Measurements from ENCODE around the gene UNC13C. TPM values are rescaled to one million over a fixed set of nuclear protein-coding genes. Genes with fewer than 3 reads are reported as not detected.

Gene UNC13C
- total and polyA plus RNA-seq, 5 donors from 2014 or later, result not detected

- Histone ChIP-seq H3K27ac (ENCODE audit: insufficient read depth, low read length, poor library complexity, severe bottlenecking) (no peak overlapping the region), H3K4me1 (ENCODE audit: control insufficient read depth, insufficient read depth, low read length, poor library complexity, severe bottlenecking) (no peaks in the 10 kb centered on the region), H3K9me3 (ENCODE audit: control insufficient read depth in 2 of 2, low read length in 2 of 2) (no peaks in the 10 kb centered on the region), H3K4me3 (ENCODE audit: low read depth, low read length) (no peak overlapping the region), H3K27me3 (ENCODE audit: control insufficient read depth, insufficient read depth, low read length) (no peaks in the 10 kb centered on the region), H3K36me3 (ENCODE audit: control insufficient read depth, insufficient read depth, low read length) (no peaks in the 10 kb centered on the region)
- peaks cover 0 to 8% (median 0%) of the 10 kb centered on the region in 7 donors for H3K9me3 Mint-ChIP-seq
- no peaks in the 10 kb centered on the region for H3K4me1 Mint-ChIP-seq
- no peak overlapping the region for H3K4me3 Mint-ChIP-seq
- H3K36me3 Mint-ChIP-seq, result no peaks in the 10 kb centered on the region
- ATAC-seq (ENCODE audit: low read depth in 2 of 2) (no peak), DNase-seq (no peak)
- no peak overlapping the region for H3K27ac Mint-ChIP-seq
- H3K27me3 Mint-ChIP-seq, result no peaks in the 10 kb centered on the region
Measured at GRCh38 chr15:54559405-54560069, 581.3 kb downstream of the UNC13C start.

- DNase-seq (no peak), ATAC-seq (ENCODE audit: low read depth in 2 of 2) (no peak)
- H3K27me3 Mint-ChIP-seq, result no peaks in the 10 kb centered on the region
- Histone ChIP-seq H3K9me3 (ENCODE audit: control insufficient read depth in 2 of 2, low read length in 2 of 2) (no peaks in the 10 kb centered on the region), H3K27me3 (ENCODE audit: control insufficient read depth, insufficient read depth, low read length) (no peaks in the 10 kb centered on the region), H3K27ac (ENCODE audit: insufficient read depth, low read length, poor library complexity, severe bottlenecking) (no peak overlapping the region), H3K36me3 (ENCODE audit: control insufficient read depth, insufficient read depth, low read length) (no peaks in the 10 kb centered on the region), H3K4me3 (ENCODE audit: low read depth, low read length) (no peak overlapping the region), H3K4me1 (ENCODE audit: control insufficient read depth, insufficient read depth, low read length, poor library complexity, severe bottlenecking) (no peaks in the 10 kb centered on the region)
- H3K9me3 Mint-ChIP-seq, result peaks cover 0 to 8% (median 0%) of the 10 kb centered on the region in 7 donors
- H3K27ac Mint-ChIP-seq, result no peak overlapping the region
- H3K36me3 Mint-ChIP-seq, result no peaks in the 10 kb centered on the region
- no peak overlapping the region for H3K4me3 Mint-ChIP-seq
- no peaks in the 10 kb centered on the region for H3K4me1 Mint-ChIP-seq
Measured at GRCh38 chr15:54560417-54560816, 582.2 kb downstream of the UNC13C start.

DNA sequence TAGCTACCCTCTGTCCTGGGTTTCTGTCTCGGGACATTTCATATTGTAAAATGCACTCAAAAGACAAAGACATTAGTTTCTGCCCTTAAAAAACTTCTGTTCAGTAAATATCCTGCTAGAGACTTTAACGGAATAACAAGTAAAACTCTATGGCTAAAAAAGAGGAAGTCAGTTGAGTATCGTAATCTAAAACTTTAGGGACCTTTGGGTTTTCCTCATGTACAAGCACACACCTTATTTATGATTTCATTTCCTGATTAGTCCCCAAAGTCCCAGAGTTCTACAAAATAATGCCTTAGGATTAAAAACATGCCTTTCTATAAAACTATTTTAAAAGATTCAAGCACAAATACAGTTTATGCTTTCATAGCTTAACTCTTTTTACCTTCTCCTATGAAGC, 585.9 kb downstream of the UNC13C start:
- no peaks in the 10 kb centered on the region for H3K36me3 Mint-ChIP-seq
- H3K9me3 Mint-ChIP-seq, result peaks cover 0 to 3% (median 0%) of the 10 kb centered on the region in 7 donors
- H3K9me3 ChIP-seq (ENCODE audit: control insufficient read depth in 2 of 2, low read length in 2 of 2), result no peaks in the 10 kb centered on the region
- H3K4me3 ChIP-seq (ENCODE audit: low read depth, low read length), result no peak overlapping the region
- no peaks in the 10 kb centered on the region for H3K36me3 ChIP-seq (ENCODE audit: control insufficient read depth, insufficient read depth, low read length)
- DNase-seq, result no peak
- H3K27me3 ChIP-seq (ENCODE audit: control insufficient read depth, insufficient read depth, low read length), result no peaks in the 10 kb centered on the region
- H3K27ac Mint-ChIP-seq, result no peak overlapping the region
- H3K4me1 Mint-ChIP-seq, result no peaks in the 10 kb centered on the region
- H3K4me3 Mint-ChIP-seq, result no peak overlapping the region
- H3K27me3 Mint-ChIP-seq, result no peaks in the 10 kb centered on the region
- no peak overlapping the region for H3K27ac ChIP-seq (ENCODE audit: insufficient read depth, low read length, poor library complexity, severe bottlenecking)
- H3K4me1 ChIP-seq (ENCODE audit: control insufficient read depth, insufficient read depth, low read length, poor library complexity, severe bottlenecking), result no peaks in the 10 kb centered on the region
- no peak for ATAC-seq (ENCODE audit: low read depth in 2 of 2)

- Mint-ChIP-seq H3K27ac (no peak overlapping the region), H3K9me3 (peaks cover 0 to 3% (median 0%) of the 10 kb centered on the region in 7 donors), H3K36me3 (no peaks in the 10 kb centered on the region), H3K4me3 (no peak overlapping the region), H3K27me3 (peaks cover 4% of the 10 kb centered on the region), H3K4me1 (no peaks in the 10 kb centered on the region)
- ATAC-seq (ENCODE audit: low read depth in 2 of 2) (no peak), DNase-seq (no peak)
- Histone ChIP-seq H3K4me1 (ENCODE audit: control insufficient read depth, insufficient read depth, low read length, poor library complexity, severe bottlenecking) (no peaks in the 10 kb centered on the region), H3K27ac (ENCODE audit: insufficient read depth, low read length, poor library complexity, severe bottlenecking) (no peak overlapping the region), H3K27me3 (ENCODE audit: control insufficient read depth, insufficient read depth, low read length) (no peaks in the 10 kb centered on the region), H3K4me3 (ENCODE audit: low read depth, low read length) (no peak overlapping the region), H3K9me3 (ENCODE audit: control insufficient read depth in 2 of 2, low read length in 2 of 2) (no peaks in the 10 kb centered on the region), H3K36me3 (ENCODE audit: control insufficient read depth, insufficient read depth, low read length) (no peaks in the 10 kb centered on the region)
Measured at GRCh38 chr15:54566654-54567053, 588.4 kb downstream of the UNC13C start.

DNA sequence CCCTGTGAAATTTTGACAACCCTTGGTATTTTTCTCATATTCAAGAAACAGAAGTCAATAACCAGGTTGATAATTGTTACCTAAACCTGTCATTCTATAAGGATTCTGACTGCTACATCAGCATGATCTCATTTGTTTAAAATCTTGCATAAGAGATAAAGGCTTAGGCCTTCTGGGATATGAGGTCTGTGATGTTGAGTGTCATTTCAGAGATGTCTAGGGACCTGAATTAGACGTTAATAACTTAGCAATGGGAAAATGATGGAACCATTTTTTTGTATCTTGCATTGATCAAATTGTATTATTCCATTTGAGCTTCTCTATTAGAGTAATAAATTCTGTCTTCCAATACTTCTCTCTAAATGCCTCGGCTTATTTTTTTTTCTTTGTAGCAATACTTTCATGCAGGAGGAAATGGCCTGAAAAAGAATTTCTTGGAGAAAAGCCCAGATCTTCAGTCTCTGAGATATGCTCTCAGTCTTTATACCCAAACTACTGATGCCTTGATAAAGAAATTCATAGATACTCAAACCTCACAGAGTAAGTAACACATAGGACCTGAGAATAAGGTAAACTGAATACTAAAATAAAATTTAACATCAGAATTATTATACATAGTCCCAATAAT, 589.3 kb downstream of the UNC13C start:
- H3K4me3 Mint-ChIP-seq, result no peak overlapping the region
- peaks cover 4% of the 10 kb centered on the region for H3K27me3 Mint-ChIP-seq
- Histone ChIP-seq H3K27me3 (ENCODE audit: control insufficient read depth, insufficient read depth, low read length) (no peaks in the 10 kb centered on the region), H3K4me3 (ENCODE audit: low read depth, low read length) (no peak overlapping the region), H3K9me3 (ENCODE audit: control insufficient read depth in 2 of 2, low read length in 2 of 2) (no peaks in the 10 kb centered on the region), H3K4me1 (ENCODE audit: control insufficient read depth, insufficient read depth, low read length, poor library complexity, severe bottlenecking) (no peaks in the 10 kb centered on the region), H3K27ac (ENCODE audit: insufficient read depth, low read length, poor library complexity, severe bottlenecking) (no peak overlapping the region), H3K36me3 (ENCODE audit: control insufficient read depth, insufficient read depth, low read length) (no peaks in the 10 kb centered on the region)
- H3K4me1 Mint-ChIP-seq, result no peaks in the 10 kb centered on the region
- H3K36me3 Mint-ChIP-seq, result no peaks in the 10 kb centered on the region
- DNase-seq (no peak), ATAC-seq (ENCODE audit: low read depth in 2 of 2) (no peak)
- H3K27ac Mint-ChIP-seq, result no peak overlapping the region
- peaks cover 0 to 7% (median 0%) of the 10 kb centered on the region in 7 donors for H3K9me3 Mint-ChIP-seq

GRCh38 chr15:54568381-54568780, 590.1 kb downstream of the UNC13C start:
- no peak for DNase-seq

DNA sequence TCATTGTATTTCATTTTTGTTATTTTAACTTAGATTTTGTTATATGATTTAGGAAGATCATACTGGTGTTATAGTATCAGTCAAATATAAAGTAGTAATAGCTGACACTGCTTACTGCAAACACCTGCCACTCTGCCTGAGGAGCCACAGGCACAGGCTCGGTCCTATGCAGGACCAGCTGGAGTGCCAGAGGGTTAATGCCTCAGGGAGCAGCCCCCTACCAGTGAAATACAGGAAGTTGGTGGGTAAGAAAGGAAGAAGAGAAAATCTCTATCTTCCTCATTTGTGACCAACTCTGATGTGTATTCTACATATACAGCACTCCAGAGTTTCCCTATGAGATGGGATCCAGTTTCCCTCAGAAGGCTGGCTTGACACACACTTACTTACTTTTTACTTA, 593.3 kb downstream of the UNC13C start:
- no peak overlapping the region for H3K27ac ChIP-seq (ENCODE audit: insufficient read depth, low read length, poor library complexity, severe bottlenecking)
- no peaks in the 10 kb centered on the region for H3K4me1 ChIP-seq (ENCODE audit: control insufficient read depth, insufficient read depth, low read length, poor library complexity, severe bottlenecking)
- peaks cover 0 to 4% (median 0%) of the 10 kb centered on the region in 7 donors for H3K9me3 Mint-ChIP-seq
- no peaks in the 10 kb centered on the region for H3K4me1 Mint-ChIP-seq
- no peak overlapping the region for H3K27ac Mint-ChIP-seq
- no peaks in the 10 kb centered on the region for H3K27me3 ChIP-seq (ENCODE audit: control insufficient read depth, insufficient read depth, low read length)
- ATAC-seq (ENCODE audit: low read depth in 2 of 2) (no peak), DNase-seq (no peak)
- no peaks in the 10 kb centered on the region for H3K36me3 ChIP-seq (ENCODE audit: control insufficient read depth, insufficient read depth, low read length)
- no peak overlapping the region for H3K4me3 ChIP-seq (ENCODE audit: low read depth, low read length)
- H3K4me3 Mint-ChIP-seq, result no peak overlapping the region
- H3K9me3 ChIP-seq (ENCODE audit: control insufficient read depth in 2 of 2, low read length in 2 of 2), result no peaks in the 10 kb centered on the region
- no peaks in the 10 kb centered on the region for H3K36me3 Mint-ChIP-seq
- peaks cover 4% of the 10 kb centered on the region for H3K27me3 Mint-ChIP-seq

More at GRCh38 chr15:54568381-54568780, 590.1 kb downstream of the UNC13C start:
- Mint-ChIP-seq H3K27me3 (peaks cover 4% of the 10 kb centered on the region), H3K27ac (no peak overlapping the region), H3K9me3 (peaks cover 0 to 7% (median 0%) of the 10 kb centered on the region in 7 donors), H3K36me3 (no peaks in the 10 kb centered on the region), H3K4me3 (no peak overlapping the region), H3K4me1 (no peaks in the 10 kb centered on the region)
- no peaks in the 10 kb centered on the region for H3K4me1 ChIP-seq (ENCODE audit: control insufficient read depth, insufficient read depth, low read length, poor library complexity, severe bottlenecking)
- no peak overlapping the region for H3K27ac ChIP-seq (ENCODE audit: insufficient read depth, low read length, poor library complexity, severe bottlenecking)
- H3K36me3 ChIP-seq (ENCODE audit: control insufficient read depth, insufficient read depth, low read length), result no peaks in the 10 kb centered on the region
- H3K9me3 ChIP-seq (ENCODE audit: control insufficient read depth in 2 of 2, low read length in 2 of 2), result no peaks in the 10 kb centered on the region
- H3K4me3 ChIP-seq (ENCODE audit: low read depth, low read length), result no peak overlapping the region
- no peaks in the 10 kb centered on the region for H3K27me3 ChIP-seq (ENCODE audit: control insufficient read depth, insufficient read depth, low read length)
- ATAC-seq (ENCODE audit: low read depth in 2 of 2), result no peak

GRCh38 chr15:54575586-54575985, 597.3 kb downstream of the UNC13C start:
- Histone ChIP-seq H3K36me3 (ENCODE audit: control insufficient read depth, insufficient read depth, low read length) (no peaks in the 10 kb centered on the region), H3K4me3 (ENCODE audit: low read depth, low read length) (no peak overlapping the region), H3K9me3 (ENCODE audit: control insufficient read depth in 2 of 2, low read length in 2 of 2) (no peaks in the 10 kb centered on the region), H3K27ac (ENCODE audit: insufficient read depth, low read length, poor library complexity, severe bottlenecking) (no peak overlapping the region), H3K4me1 (ENCODE audit: control insufficient read depth, insufficient read depth, low read length, poor library complexity, severe bottlenecking) (no peaks in the 10 kb centered on the region), H3K27me3 (ENCODE audit: control insufficient read depth, insufficient read depth, low read length) (no peaks in the 10 kb centered on the region)
- DNase-seq (no peak), ATAC-seq (ENCODE audit: low read depth in 2 of 2) (no peak)
- Mint-ChIP-seq H3K36me3 (no peaks in the 10 kb centered on the region), H3K27ac (no peak overlapping the region), H3K4me3 (no peak overlapping the region), H3K27me3 (peaks cover 9% of the 10 kb centered on the region), H3K9me3 (peaks cover 0 to 4% (median 0%) of the 10 kb centered on the region in 7 donors), H3K4me1 (no peaks in the 10 kb centered on the region)

All from CD4-positive, CD25-positive, alpha-beta regulatory T cell (primary cell).